Parathyroid adenoma (tissue), 2 donors: Measurements from ENCODE around the gene PPME1.

ENCODE experiments used
- H2AFZ ChIP-seq: fragments of 300-600 bp; sonication (generic); one replicate; pipeline ENCODE4 v1.7.0; 2017; ENCODE audit warnings: antibody characterized with exemption, mild to moderate bottlenecking
- H3K27ac ChIP-seq: fragments of 300-600 bp; sonication (generic); one replicate; pipeline ENCODE4 v1.7.0; 2017
- H3K27me3 ChIP-seq: fragments of 300-600 bp; sonication (generic); one replicate; pipeline ENCODE4 v1.7.0; 2017; ENCODE audit warnings: low read length; ENCODE audit not compliant: control insufficient read depth, insufficient read depth
- H3K36me3 ChIP-seq: fragments of 300-600 bp; sonication (generic); one replicate; pipeline ENCODE4 v1.7.0; 2017; ENCODE audit warnings: low read length; ENCODE audit not compliant: control insufficient read depth, insufficient read depth
- H3K4me1 ChIP-seq: fragments of 300-600 bp; sonication (generic); one replicate; pipeline ENCODE4 v1.7.0; 2017; ENCODE audit warnings: control low read depth
- H3K4me2 ChIP-seq: fragments of 300-600 bp; sonication (generic); one replicate; pipeline ENCODE4 v1.7.0; 2017; ENCODE audit warnings: low read length
- H3K4me3 ChIP-seq: fragments of 300-600 bp; sonication (generic); one replicate; pipeline ENCODE4 v1.7.0; 2017; ENCODE audit warnings: low read depth, low read length
- H3K79me2 ChIP-seq: fragments of 300-600 bp; sonication (generic); one replicate; pipeline ENCODE4 v1.7.0; 2017; ENCODE audit warnings: control low read depth
- H3K9ac ChIP-seq: fragments of 300-600 bp; sonication (generic); one replicate; pipeline ENCODE4 v1.7.0; 2017; ENCODE audit warnings: mild to moderate bottlenecking
- H3K9me3 ChIP-seq: fragments of 300-600 bp; sonication (generic); one replicate; pipeline ENCODE4 v1.7.0; 2017; ENCODE audit warnings: low read length; ENCODE audit not compliant: control insufficient read depth
- CTCF ChIP-seq: fragments of 300-600 bp; sonication (generic); IDR thresholded peaks from one replicate; pipeline ENCODE4 v1.7.0; 2017; ENCODE audit warnings: antibody characterized with exemption, mild to moderate bottlenecking
- donor health status: primary hyperparathyroidism.

PPME1 gene

GRCh38 chr11:74238243-74238642 lies 67.2 kb downstream of the PPME1 start:
- Histone ChIP-seq H3K4me3 (no peak overlapping the region), H3K9ac (no peak overlapping the region), H3K27ac (no peak overlapping the region), H3K79me2 (no peaks in the 10 kb centered on the region), H3K36me3 (no peaks in the 10 kb centered on the region), H3K9me3 (no peaks in the 10 kb centered on the region), H3K4me2 (no peak overlapping the region), H2AFZ (no peak overlapping the region), H3K4me1 (no peaks in the 10 kb centered on the region), H3K27me3 (no peaks in the 10 kb centered on the region)
- TF ChIP-seq CTCF = no peak

- Histone ChIP-seq H3K9me3 (no peaks in the 10 kb centered on the region), H3K4me1 (no peaks in the 10 kb centered on the region), H3K27me3 (no peaks in the 10 kb centered on the region), H2AFZ (no peak overlapping the region), H3K4me2 (no peak overlapping the region), H3K79me2 (no peaks in the 10 kb centered on the region), H3K9ac (no peak overlapping the region), H3K27ac (no peak overlapping the region), H3K36me3 (no peaks in the 10 kb centered on the region), H3K4me3 (no peak overlapping the region)
- TF ChIP-seq CTCF = no peak
Observed at GRCh38 chr11:74248469-74248868, 77.4 kb downstream of the PPME1 start.

GRCh38 chr11:74249496-74249895 lies 78.4 kb downstream of the PPME1 start:
- H3K36me3 ChIP-seq = no peaks in the 10 kb centered on the region

GRCh38 chr11:74253361-74253760 lies 82.3 kb downstream of the PPME1 start:
- no peaks in the 10 kb centered on the region for H3K79me2 ChIP-seq
- H3K9me3 ChIP-seq = no peaks in the 10 kb centered on the region
- TF ChIP-seq CTCF = no peak
- H3K36me3 ChIP-seq = no peaks in the 10 kb centered on the region
- no peak overlapping the region for H3K27ac ChIP-seq
- H3K4me3 ChIP-seq = no peak overlapping the region
- H3K4me1 ChIP-seq = no peaks in the 10 kb centered on the region
- H3K4me2 ChIP-seq = no peak overlapping the region
- H3K9ac ChIP-seq = no peak overlapping the region
- no peaks in the 10 kb centered on the region for H3K27me3 ChIP-seq
- no peak overlapping the region for H2AFZ ChIP-seq

More at GRCh38 chr11:74249496-74249895, 78.4 kb downstream of the PPME1 start:
- H3K9ac ChIP-seq = no peak overlapping the region
- no peak overlapping the region for H2AFZ ChIP-seq
- H3K9me3 ChIP-seq = no peaks in the 10 kb centered on the region
- H3K79me2 ChIP-seq = no peaks in the 10 kb centered on the region
- no peak overlapping the region for H3K27ac ChIP-seq
- H3K4me2 ChIP-seq = no peak overlapping the region
- no peaks in the 10 kb centered on the region for H3K27me3 ChIP-seq
- H3K4me1 ChIP-seq = no peaks in the 10 kb centered on the region
- H3K4me3 ChIP-seq = no peak overlapping the region
- no peak for TF ChIP-seq CTCF

- Histone ChIP-seq H3K4me2 (no peak overlapping the region), H3K4me1 (no peaks in the 10 kb centered on the region), H3K79me2 (no peaks in the 10 kb centered on the region), H3K9ac (no peak overlapping the region), H3K36me3 (no peaks in the 10 kb centered on the region), H3K9me3 (no peaks in the 10 kb centered on the region), H3K4me3 (no peak overlapping the region), H2AFZ (no peak overlapping the region), H3K27me3 (no peaks in the 10 kb centered on the region), H3K27ac (no peak overlapping the region)
- peak; percentile 71 for TF ChIP-seq CTCF
Observed at GRCh38 chr11:74255741-74256375, 84.8 kb downstream of the PPME1 start.
